Activated CD4-positive, alpha-beta T cell treated with anti-CD3 and anti-CD28 coated beads, Interleukin-10, Interleukin-2, amounts not matched to agents 100 ng/mL and 50 ng/mL, durations not matched to agents 16 hours and 8 hours (primary cell): Measurements from ENCODE around the gene CST8.
"Not testable (repeated sequence)": the region's sequence is repeated elsewhere in the genome, so short reads cannot be mapped to it uniquely, and the experiment has no call there.

Experiments
- DNase-seq: peaks from one replicate; pipeline ENCODE4 v3.0.0-alpha.2; 2020

Gene CST8, protein sequence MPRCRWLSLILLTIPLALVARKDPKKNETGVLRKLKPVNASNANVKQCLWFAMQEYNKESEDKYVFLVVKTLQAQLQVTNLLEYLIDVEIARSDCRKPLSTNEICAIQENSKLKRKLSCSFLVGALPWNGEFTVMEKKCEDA

GRCh38 chr20:23490817-23491216 is at the start of gene CST8:
Gene CST8 (plus strand): TSS chr20:23491117. CDS start chr20:23491668, 551 bp downstream.
- DNase-seq: no peak

DNA sequence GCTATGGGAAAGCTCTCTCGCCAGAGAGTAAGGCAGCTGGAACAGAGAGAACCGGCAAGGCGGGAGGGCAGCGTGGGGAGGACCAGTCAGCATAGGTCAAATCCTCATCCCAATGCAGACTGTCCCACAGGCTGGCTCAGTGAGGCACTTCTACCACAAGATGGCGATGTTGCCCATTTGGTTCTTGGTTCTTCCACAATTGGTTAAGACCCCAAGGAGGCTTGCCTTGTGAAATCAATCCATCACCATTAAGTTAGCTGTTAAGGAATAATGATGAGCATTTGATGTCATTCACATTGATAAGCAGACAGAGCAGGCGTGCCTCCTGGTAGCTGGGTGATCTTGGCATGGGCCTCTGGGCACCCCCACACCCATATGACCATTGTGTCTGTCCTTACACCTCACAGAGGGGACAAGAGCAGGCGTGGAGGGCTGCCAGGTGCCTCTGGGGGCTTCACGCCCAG is 49.0 kb upstream of the CST8 start:
- peak; percentile 68 for DNase-seq

- no peak for DNase-seq
These were observed 48.5 kb upstream of the CST8 start for GRCh38 chr20:23442436-23442835.

DNA sequence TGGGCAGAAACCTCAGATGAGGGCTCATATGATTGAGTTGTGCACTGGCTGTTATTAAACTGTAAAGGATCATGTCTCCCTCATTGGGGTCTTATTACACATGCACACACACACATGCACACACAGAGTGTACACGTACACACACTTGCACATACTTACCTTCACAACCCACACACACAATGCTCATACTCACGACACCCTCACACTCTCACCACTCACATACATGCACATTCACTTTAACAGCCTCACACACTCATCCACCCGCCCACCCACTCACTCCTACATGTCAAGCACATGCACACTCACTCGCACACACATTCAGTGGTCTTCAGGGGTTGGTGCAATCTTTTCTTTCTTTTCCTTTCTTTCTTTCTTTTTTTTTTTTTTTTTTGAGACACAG is 46.1 kb upstream of the CST8 start:
- no peak for DNase-seq

DNA sequence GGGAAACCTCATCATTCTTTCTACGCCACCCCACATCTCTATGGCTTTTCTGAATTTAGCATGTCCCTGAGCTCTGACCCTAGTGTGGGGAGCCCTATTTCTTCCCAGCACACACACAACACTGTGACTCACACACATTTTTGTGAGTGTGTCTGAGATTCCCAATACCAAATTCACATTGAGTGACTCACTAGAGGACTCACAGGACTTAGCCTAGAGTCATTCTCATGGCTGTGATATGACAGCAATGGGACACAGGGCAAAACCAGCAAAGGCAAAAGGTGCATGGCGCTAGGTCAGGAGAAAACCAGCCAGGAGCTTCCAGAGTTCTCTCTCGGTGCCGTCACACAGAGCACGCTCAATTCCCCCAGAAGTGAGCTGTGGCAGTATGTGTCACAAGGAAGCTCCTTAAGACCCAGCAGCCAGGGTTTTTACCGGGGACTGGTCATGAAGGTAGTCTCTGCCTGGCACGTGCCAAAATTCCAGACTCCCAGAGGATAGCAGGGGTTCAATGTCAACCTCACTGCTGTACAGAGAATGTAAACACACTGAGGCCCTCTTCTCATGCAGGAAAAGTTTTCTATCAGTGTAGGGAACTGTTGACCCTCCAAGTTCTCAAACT is 45.2 kb upstream of the CST8 start:
- no peak for DNase-seq

DNA sequence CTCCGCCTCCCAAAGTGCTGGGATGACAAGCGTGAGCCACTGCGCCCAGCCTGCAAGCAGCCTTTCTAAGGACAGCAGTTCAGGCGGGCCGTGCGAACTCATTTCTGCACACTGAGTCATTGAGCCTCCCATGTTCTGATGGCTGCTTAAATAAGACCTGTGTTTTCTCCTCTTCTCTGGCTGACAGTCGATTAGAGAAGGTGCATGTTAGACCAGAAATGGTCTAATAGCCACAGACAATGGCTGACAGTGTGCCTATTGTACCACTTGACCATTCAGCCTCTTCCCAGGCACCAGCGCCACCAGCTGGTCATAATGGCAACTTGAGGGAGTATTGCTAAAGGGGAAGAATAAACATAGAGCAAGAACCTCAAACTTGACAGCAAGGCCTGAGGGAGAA is 44.4 kb upstream of the CST8 start:
- peak; percentile 56 for DNase-seq

- DNase-seq: no peak
These were observed 42.8 kb upstream of the CST8 start for GRCh38 chr20:23448167-23448566.

- DNase-seq: peak; percentile 9
These were observed 41.5 kb upstream of the CST8 start for GRCh38 chr20:23449421-23449820.

- DNase-seq: no peak
These were observed 40.0 kb upstream of the CST8 start for GRCh38 chr20:23450877-23451276.

DNA sequence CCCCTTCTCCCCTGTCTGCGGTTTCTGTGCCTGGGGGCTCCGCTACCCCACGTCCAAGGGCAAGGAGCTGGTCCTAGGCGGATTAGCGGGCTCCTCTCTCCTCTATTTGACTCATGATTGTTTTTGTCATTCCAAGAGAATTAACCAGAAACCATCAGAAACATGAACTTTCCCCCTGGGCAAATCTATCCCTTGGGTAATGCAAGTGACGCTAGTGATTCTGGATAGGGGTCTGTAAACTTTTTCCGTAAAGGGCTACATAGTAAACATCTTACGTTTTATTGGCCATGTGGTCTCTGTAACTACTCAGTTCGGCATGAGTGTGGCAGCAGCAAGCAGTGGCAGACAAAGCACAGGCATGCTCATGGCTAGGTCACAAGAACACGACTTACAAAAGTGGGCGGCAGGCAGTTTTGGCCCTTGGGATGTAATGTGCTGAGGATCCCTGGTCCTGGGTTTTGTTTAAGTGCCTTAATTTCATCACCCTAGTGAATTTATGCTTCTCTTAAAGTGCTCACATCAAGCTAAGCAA is 38.9 kb upstream of the CST8 start:
- no peak for DNase-seq

DNA sequence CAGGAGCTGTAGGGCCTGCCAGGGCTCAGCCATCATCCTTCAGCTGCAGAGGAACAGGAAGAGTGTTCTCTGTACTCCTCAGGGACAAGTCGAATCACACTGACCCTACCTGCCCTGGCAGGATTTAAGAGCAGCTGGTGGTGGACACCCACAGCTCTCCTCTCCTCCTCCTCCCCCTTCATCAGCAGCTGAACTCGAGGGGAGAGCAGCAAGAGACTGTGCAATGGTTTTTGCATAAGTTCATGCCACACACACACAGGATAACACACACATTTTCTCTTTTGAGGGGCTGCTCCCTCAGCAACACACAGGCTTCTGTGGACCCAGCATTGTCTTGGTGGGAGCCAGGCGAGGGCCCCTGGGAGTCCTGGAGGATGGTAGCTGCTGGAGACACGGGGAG is 38.1 kb upstream of the CST8 start, which contains the start of gene CST11:
Gene CST11, minus strand, starts transcription at position 101 of the 400 bp plus-strand sequence. Its CDS starts 65 bp downstream, at position 36.
- DNase-seq: no peak

DNA sequence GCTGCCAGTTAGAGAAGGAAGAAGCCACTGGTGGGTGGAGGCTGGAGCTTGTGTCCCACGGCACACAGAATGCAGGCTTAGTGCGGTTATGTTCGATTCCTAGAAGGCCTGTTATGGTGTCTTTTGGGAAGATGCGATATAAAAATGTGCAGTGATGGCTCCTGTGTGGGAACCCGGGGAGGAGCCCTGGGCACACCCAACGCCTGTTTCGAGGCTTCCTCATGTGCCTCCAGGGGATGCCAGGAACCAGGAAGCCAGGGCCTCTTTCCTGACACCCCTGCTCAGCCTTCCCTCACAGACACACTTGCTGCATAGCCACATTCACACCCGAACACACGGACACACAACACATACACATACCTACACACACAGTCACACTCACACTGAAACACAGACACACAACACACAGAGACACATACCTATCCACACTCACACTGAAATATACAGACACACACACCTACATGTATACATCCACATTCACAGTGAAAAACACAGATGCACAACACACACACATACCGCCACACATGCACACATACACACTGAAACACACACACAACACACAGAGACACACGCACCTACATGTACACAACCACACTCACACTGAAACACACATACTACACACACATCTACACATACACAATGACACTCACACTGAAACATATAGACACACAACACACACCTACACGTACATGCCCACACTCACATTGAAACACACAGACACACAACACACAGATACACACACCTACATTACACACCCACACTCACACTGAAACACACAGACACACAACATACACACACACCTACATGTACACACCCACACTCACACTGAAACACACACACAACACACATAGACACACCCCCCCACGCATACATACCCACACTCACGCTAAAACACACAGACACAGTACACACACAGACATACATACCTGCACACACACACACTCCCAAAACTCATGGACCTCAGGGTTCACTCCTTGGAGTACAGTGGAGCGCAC is 37.1 kb upstream of the CST8 start:
- DNase-seq: no peak

DNA sequence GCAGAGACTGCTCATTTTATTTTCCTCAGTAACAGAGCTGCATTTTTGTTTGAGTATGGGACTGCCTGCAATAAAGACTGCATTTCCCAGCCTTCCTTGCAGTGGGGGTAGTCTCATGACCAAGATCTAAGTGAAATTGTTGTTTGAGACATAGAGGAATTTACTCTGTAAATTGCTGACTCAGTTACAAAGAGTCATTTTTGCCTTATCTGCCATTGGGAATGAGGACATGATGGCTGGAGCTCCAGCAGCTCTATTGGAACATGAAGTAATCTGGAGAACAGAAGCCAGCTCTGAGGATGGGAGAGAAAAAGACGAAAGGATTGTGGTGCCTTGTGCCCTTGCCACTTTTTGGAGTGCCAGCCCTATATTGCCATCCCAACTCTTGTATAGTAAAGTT is 36.1 kb upstream of the CST8 start:
- no peak for DNase-seq

- no peak for DNase-seq
These were observed 35.3 kb upstream of the CST8 start for GRCh38 chr20:23455639-23456038.

DNA sequence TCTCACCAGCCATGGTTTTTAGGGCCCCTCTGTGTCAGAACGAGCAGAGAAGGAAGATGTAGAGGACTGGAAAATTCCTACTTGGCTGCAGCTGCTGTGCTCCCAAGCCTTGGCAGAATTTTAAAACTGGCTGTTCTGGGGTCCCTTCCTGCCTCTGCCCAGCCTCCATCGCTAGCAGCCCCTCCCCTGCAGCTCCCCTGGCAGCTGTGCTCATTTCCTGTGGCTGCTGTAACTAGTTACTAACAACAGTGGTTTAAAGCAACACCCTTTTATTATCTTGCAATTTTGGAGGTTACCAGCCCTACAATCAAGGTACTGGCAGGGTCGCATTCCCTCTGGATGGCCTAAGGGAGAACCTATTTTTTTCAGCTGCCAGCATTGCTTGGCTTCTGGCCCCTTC is 34.5 kb upstream of the CST8 start:
- no peak for DNase-seq

GRCh38 chr20:23456873-23457272 is 34.0 kb upstream of the CST8 start:
- DNase-seq: no peak

DNA sequence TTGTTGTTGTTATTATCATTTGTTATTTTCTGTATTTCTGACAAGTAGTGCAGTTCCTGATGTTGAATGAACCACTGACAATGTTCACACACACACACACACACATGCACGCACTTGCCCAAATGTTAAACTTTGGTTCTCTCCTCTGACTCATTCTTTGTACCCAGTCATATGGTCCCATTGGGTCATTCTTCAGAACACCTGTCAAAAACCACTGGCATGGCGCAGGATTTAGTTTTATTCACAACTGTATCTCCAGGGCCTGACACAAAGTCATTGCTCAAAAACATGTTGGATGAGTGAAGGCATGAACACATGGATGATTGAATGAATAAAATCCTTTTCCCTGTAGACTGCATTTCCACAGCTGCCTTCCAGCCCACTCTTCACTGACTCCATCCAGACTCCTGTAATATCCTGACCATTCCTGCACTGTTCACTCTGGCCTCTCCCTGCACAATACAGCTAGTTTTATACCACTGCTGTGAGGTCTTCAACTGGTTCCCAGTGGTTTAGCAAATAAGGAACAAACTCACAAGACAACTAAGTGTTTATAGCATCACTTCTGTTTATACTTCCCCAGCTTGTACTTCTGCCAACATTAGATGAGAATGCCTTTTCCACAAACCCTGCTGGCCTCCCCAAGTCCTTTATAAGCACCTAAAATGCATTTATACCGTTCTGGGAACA is 31.3 kb upstream of the CST8 start:
- no peak for DNase-seq

GRCh38 chr20:23461180-23461579 is 29.7 kb upstream of the CST8 start:
- no peak for DNase-seq

GRCh38 chr20:23466961-23467360 is 24.0 kb upstream of the CST8 start:
- DNase-seq: not testable (repeated sequence)

GRCh38 chr20:23472306-23472705 is 18.6 kb upstream of the CST8 start:
- DNase-seq: not testable (repeated sequence)

DNA sequence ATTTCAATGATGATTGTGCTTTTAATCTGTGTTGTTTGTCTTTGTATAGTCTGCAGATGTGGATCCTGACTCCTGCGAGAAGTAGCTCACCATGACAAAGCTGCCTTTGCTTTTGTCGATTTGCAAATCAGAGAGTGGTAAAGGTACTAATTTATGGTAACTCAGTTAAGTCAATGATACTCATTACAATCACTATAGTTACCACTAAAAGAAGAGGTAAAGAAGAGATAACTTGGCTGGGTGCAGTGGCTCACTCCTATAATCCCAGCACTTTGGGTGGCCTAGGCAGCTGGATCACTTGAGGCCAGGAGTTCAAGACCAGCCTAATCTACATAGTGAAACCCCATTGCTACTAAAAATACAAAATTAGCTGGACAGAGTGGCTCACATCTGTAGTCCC is 17.6 kb upstream of the CST8 start:
- DNase-seq: not testable (repeated sequence)

DNA sequence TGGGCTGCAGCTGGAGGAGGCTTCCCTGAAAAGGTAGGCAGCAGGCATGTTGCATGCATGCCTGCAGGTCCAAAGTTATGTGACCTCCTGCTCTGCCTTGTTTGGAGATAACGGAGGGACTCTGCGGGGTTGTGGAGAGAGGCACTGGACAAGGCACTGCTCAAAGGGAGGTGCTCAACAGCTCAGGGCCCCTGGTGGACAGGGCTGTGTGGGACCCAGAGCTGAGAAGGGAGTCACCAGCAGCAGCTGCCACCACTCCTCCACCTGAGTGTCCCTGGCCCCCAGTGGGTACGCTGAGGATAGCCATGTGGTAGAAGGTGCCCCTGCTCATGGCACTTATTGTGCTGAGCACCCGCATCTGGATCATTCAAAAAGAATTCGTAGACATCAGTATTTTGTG is 15.5 kb upstream of the CST8 start:
- no peak for DNase-seq
